Endothelial cell of hepatic sinusoid (primary cell): ENCODE measurements around the gene MZF1.

Experiments used
- in situ Hi-C: cut with HindIII; loops from 2 replicates; pipeline ENCODE4 v1.10.0; 2017; ENCODE audit warnings: low sequenced_read_pairs

The MZF1 gene

GRCh38 chr19:58570770-58571574, 2.2 kb downstream of the MZF1 start:
- in situ Hi-C loops = no loop called here

- in situ Hi-C loops = no loop called here
Observed at GRCh38 chr19:58569943-58570670, 3.0 kb downstream of the MZF1 start.

- in situ Hi-C loops = no loop called here
Observed at GRCh38 chr19:58569191-58569942, 3.8 kb downstream of the MZF1 start.

- in situ Hi-C loops = no loop called here
Observed at GRCh38 chr19:58568453-58569130, 4.5 kb downstream of the MZF1 start.

GRCh38 chr19:58566989-58567388, 6.1 kb downstream of the MZF1 start:
- in situ Hi-C loops = no loop called here

GRCh38 chr19:58563823-58564222, 9.3 kb downstream of the MZF1 start:
- in situ Hi-C loops = no loop called here

GRCh38 chr19:58563034-58563573, 10.0 kb downstream of the MZF1 start:
- in situ Hi-C loops = no loop called here

- in situ Hi-C loops = no loop called here
Observed at GRCh38 chr19:58562122-58563033, 10.8 kb downstream of the MZF1 start.

GRCh38 chr19:58561373-58562121, 11.6 kb downstream of the MZF1 start:
- in situ Hi-C loops = no loop called here

- in situ Hi-C loops = no loop called here
Observed at GRCh38 chr19:58560921-58561320, 12.2 kb downstream of the MZF1 start.

- in situ Hi-C loops = no loop called here
Observed at GRCh38 chr19:58560007-58560887, 12.9 kb downstream of the MZF1 start.

GRCh38 chr19:58559275-58560006, 13.7 kb downstream of the MZF1 start:
- in situ Hi-C loops = no loop called here

GRCh38 chr19:58558623-58559274, 14.4 kb downstream of the MZF1 start:
- in situ Hi-C loops = no loop called here

GRCh38 chr19:58558066-58558622, 15.0 kb downstream of the MZF1 start, which contains the start of gene UBE2M:
TSS of gene UBE2M (minus strand) at chr19:58558611. CDS start at chr19:58558381, 230 bp downstream.
- in situ Hi-C loops = no loop called here

GRCh38 chr19:58557221-58558065, 15.7 kb downstream of the MZF1 start:
- in situ Hi-C loops = no loop called here
